Stomach smooth muscle (tissue), 2 donors: ENCODE data around the gene CEP83.
A peak's percentile ranks its signal among the peaks of the same experiment; 100 is the strongest.

ENCODE experiments used
- H3K27ac ChIP-seq: one replicate; pipeline ENCODE4 v1.7.0; 2013; ENCODE audit warnings: mild to moderate bottlenecking, low read length, inconsistent platforms
- H3K27me3 ChIP-seq, 2 donors: one replicate each; pipeline ENCODE4 v1.7.0; 2013; ENCODE audit warnings: low read length in 2 of 2; ENCODE audit not compliant: insufficient read depth in 2 of 2, control insufficient read depth in 1 of 2
- H3K36me3 ChIP-seq, 2 donors: one replicate each; pipeline ENCODE4 v1.7.0; 2013; ENCODE audit warnings: low read length in 2 of 2; ENCODE audit not compliant: control insufficient read depth in 2 of 2, insufficient read depth in 2 of 2
- H3K4me1 ChIP-seq: one replicate; pipeline ENCODE4 v1.7.0; 2013; ENCODE audit warnings: low read length; ENCODE audit not compliant: control insufficient read depth, insufficient read depth
- H3K4me3 ChIP-seq, 2 donors: one replicate each; pipeline ENCODE4 v1.7.0; 2013; ENCODE audit warnings: low read length in 2 of 2
- H3K9ac ChIP-seq, 2 donors: one replicate each; pipeline ENCODE4 v1.7.0; 2013; ENCODE audit warnings: low read length in 2 of 2, mild to moderate bottlenecking in 1 of 2
- H3K9me3 ChIP-seq, 2 donors: one replicate each; pipeline ENCODE4 v1.7.0; 2013; ENCODE audit warnings: low read length in 2 of 2; ENCODE audit not compliant: control insufficient read depth in 2 of 2
- donor health status: healthy.
- donor health status: Pancreatic carcinoma.

CEP83 gene

GRCh38 chr12:94263011-94263811 is 196.5 kb downstream of the CEP83 start:
- H3K4me3 ChIP-seq = peak overlapping the region; percentile 82 to 91
- peaks cover 28% of the 10 kb centered on the region for H3K4me1 ChIP-seq
- no peaks in the 10 kb centered on the region for H3K36me3 ChIP-seq
- peak overlapping the region; percentile 95 for H3K27ac ChIP-seq
- no peaks in the 10 kb centered on the region for H3K9me3 ChIP-seq
- peak overlapping the region; percentile 86 to 94 for H3K9ac ChIP-seq
- H3K27me3 ChIP-seq = no peaks in the 10 kb centered on the region

GRCh38 chr12:94262228-94263010 is 197.2 kb downstream of the CEP83 start:
- Histone ChIP-seq H3K27me3 (no peaks in the 10 kb centered on the region), H3K4me1 (peaks cover 28% of the 10 kb centered on the region), H3K9me3 (no peaks in the 10 kb centered on the region), H3K27ac (peak overlapping the region; percentile 95), H3K36me3 (no peaks in the 10 kb centered on the region), H3K4me3 (peak overlapping the region; percentile 82 to 91), H3K9ac (peak overlapping the region; percentile 86 to 94)

GRCh38 chr12:94261786-94262185 is 197.9 kb downstream of the CEP83 start:
- H3K36me3 ChIP-seq = no peaks in the 10 kb centered on the region
- peak overlapping the region; percentile 95 for H3K27ac ChIP-seq
- H3K4me3 ChIP-seq = peak overlapping the region; percentile 82 to 91
- peak overlapping the region; percentile 24 to 94 for H3K9ac ChIP-seq
- H3K27me3 ChIP-seq = no peaks in the 10 kb centered on the region
- H3K4me1 ChIP-seq = peaks cover 28% of the 10 kb centered on the region
- H3K9me3 ChIP-seq = no peaks in the 10 kb centered on the region

- no peak overlapping the region for H3K9ac ChIP-seq
- no peak overlapping the region for H3K4me3 ChIP-seq
- no peaks in the 10 kb centered on the region for H3K9me3 ChIP-seq
- H3K27me3 ChIP-seq = no peaks in the 10 kb centered on the region
- peaks cover 26% of the 10 kb centered on the region for H3K4me1 ChIP-seq
- peak overlapping the region; percentile 95 for H3K27ac ChIP-seq
- H3K36me3 ChIP-seq = no peaks in the 10 kb centered on the region
Measured at GRCh38 chr12:94261119-94261518, 198.5 kb downstream of the CEP83 start.

GRCh38 chr12:94260717-94261116 is 198.9 kb downstream of the CEP83 start:
- no peaks in the 10 kb centered on the region for H3K9me3 ChIP-seq
- peak overlapping the region; percentile 95 for H3K27ac ChIP-seq

GRCh38 chr12:94260017-94260416 is 199.7 kb downstream of the CEP83 start:
- Histone ChIP-seq H3K27me3 (no peaks in the 10 kb centered on the region), H3K36me3 (no peaks in the 10 kb centered on the region), H3K4me3 (no peak overlapping the region), H3K4me1 (peaks cover 26% of the 10 kb centered on the region), H3K9me3 (no peaks in the 10 kb centered on the region), H3K9ac (no peak overlapping the region), H3K27ac (no peak overlapping the region)

More at GRCh38 chr12:94260717-94261116, 198.9 kb downstream of the CEP83 start:
- Histone ChIP-seq H3K4me3 (peak overlapping the region in 1 of 2 donors; percentile 29), H3K27me3 (no peaks in the 10 kb centered on the region), H3K36me3 (no peaks in the 10 kb centered on the region), H3K9ac (no peak overlapping the region), H3K4me1 (peaks cover 26% of the 10 kb centered on the region)

GRCh38 chr12:94258593-94258992 is 201.1 kb downstream of the CEP83 start:
- H3K4me1 ChIP-seq = peaks cover 22% of the 10 kb centered on the region
- H3K27ac ChIP-seq = no peak overlapping the region
- no peaks in the 10 kb centered on the region for H3K27me3 ChIP-seq
- H3K9me3 ChIP-seq = no peaks in the 10 kb centered on the region
- H3K4me3 ChIP-seq = no peak overlapping the region
- no peaks in the 10 kb centered on the region for H3K36me3 ChIP-seq
- H3K9ac ChIP-seq = no peak overlapping the region
